Measurements from ENCODE around the gene PRPF6. TPM values are rescaled to one million over a fixed set of nuclear protein-coding genes. Genes with fewer than 3 reads are reported as not detected.

Gene PRPF6
- polyA plus RNA-seq, 1 experiment, result 38.5 TPM

- H3K27me3 ChIP-seq (ENCODE audit: control insufficient read depth, insufficient read depth, low read length), result peaks cover 65% of the 10 kb centered on the region
- POLR2A ChIA-PET, result interaction anchor here (0.7 kb wide), 1 partner anchor 54 kb away, joined by 6 read pairs; no protein-coding TSS in a partner anchor
- H3K27ac ChIP-seq (ENCODE audit: low read depth, low read length), result no peak overlapping the region
These were observed 63.7 kb downstream of the PRPF6 start for GRCh38 chr20:64044484-64045247.

GRCh38 chr20:64045346-64046011, 64.5 kb downstream of the PRPF6 start:
- TF ChIP-seq CTCF (IDR thresholded peaks at IDR 0.05; ENCODE audit: low read depth, low read length), result no peak
- ChIA-PET CTCF (no interaction called here), POLR2A (no interaction called here)
- Histone ChIP-seq H3K27me3 (ENCODE audit: control insufficient read depth, insufficient read depth, low read length) (peaks cover 65% of the 10 kb centered on the region), H3K4me3 (ENCODE audit: low read depth, low read length) (no peak overlapping the region), H3K9me3 (ENCODE audit: control insufficient read depth, insufficient read depth, low read length) (no peaks in the 10 kb centered on the region; the same call in 1 of the 2 replicates), H3K27ac (ENCODE audit: low read depth, low read length) (no peak overlapping the region)
- DNase-seq (ENCODE audit: low read depth, low spot score), result no peak

More at GRCh38 chr20:64044484-64045247, 63.7 kb downstream of the PRPF6 start:
- DNase-seq (ENCODE audit: low read depth, low spot score), result no peak
- H3K9me3 ChIP-seq (ENCODE audit: control insufficient read depth, insufficient read depth, low read length), result no peaks in the 10 kb centered on the region; the same call in 1 of the 2 replicates
- no peak overlapping the region for H3K4me3 ChIP-seq (ENCODE audit: low read depth, low read length)
- TF ChIP-seq CTCF (IDR thresholded peaks at IDR 0.05; ENCODE audit: low read depth, low read length), result no peak
- CTCF ChIA-PET, result no interaction called here

GRCh38 chr20:64047046-64047389, 66.1 kb downstream of the PRPF6 start:
- CTCF ChIA-PET, result no interaction called here
- TF ChIP-seq CTCF (IDR thresholded peaks at IDR 0.05; ENCODE audit: low read depth, low read length), result no peak
- no peak for DNase-seq (ENCODE audit: low read depth, low spot score)
- Histone ChIP-seq H3K27me3 (ENCODE audit: control insufficient read depth, insufficient read depth, low read length) (peaks cover 61% of the 10 kb centered on the region), H3K9me3 (ENCODE audit: control insufficient read depth, insufficient read depth, low read length) (no peaks in the 10 kb centered on the region; the same call in 1 of the 2 replicates), H3K4me3 (ENCODE audit: low read depth, low read length) (no peak overlapping the region), H3K27ac (ENCODE audit: low read depth, low read length) (no peak overlapping the region)
- POLR2A ChIA-PET, result no interaction called here

GRCh38 chr20:64047968-64048401, 67.1 kb downstream of the PRPF6 start:
- peaks cover 62% of the 10 kb centered on the region for H3K27me3 ChIP-seq (ENCODE audit: control insufficient read depth, insufficient read depth, low read length)
- no peak for DNase-seq (ENCODE audit: low read depth, low spot score)
- POLR2A ChIA-PET, result no interaction called here
- H3K9me3 ChIP-seq (ENCODE audit: control insufficient read depth, insufficient read depth, low read length), result no peaks in the 10 kb centered on the region; the same call in 1 of the 2 replicates
- TF ChIP-seq CTCF (IDR thresholded peaks at IDR 0.05; ENCODE audit: low read depth, low read length), result no peak
- CTCF ChIA-PET, result no interaction called here
- H3K4me3 ChIP-seq (ENCODE audit: low read depth, low read length), result no peak overlapping the region
- no peak overlapping the region for H3K27ac ChIP-seq (ENCODE audit: low read depth, low read length)

GRCh38 chr20:64048402-64049044, 67.6 kb downstream of the PRPF6 start:
- no peak overlapping the region for H3K4me3 ChIP-seq (ENCODE audit: low read depth, low read length)
- POLR2A ChIA-PET, result no interaction called here
- H3K9me3 ChIP-seq (ENCODE audit: control insufficient read depth, insufficient read depth, low read length), result no peaks in the 10 kb centered on the region; the same call in 1 of the 2 replicates
- H3K27me3 ChIP-seq (ENCODE audit: control insufficient read depth, insufficient read depth, low read length), result peaks cover 60% of the 10 kb centered on the region
- no peak for DNase-seq (ENCODE audit: low read depth, low spot score)
- H3K27ac ChIP-seq (ENCODE audit: low read depth, low read length), result no peak overlapping the region
- no peak for TF ChIP-seq CTCF (IDR thresholded peaks at IDR 0.05; ENCODE audit: low read depth, low read length)
- CTCF ChIA-PET, result no interaction called here
